Heart right ventricle (tissue), 16 donors: ENCODE measurements around the gene HTR5A. TPM values are rescaled to one million over a fixed set of nuclear protein-coding genes. Genes with fewer than 3 reads are reported as not detected.
"Not testable (repeated sequence)": the region's sequence is repeated elsewhere in the genome, so short reads cannot be mapped to it uniquely, and the experiment has no call there.

Experiments
- ATAC-seq, 8 donors: fragments of 200-7000 bp; cut with Tn5 transposase; one replicate each; pipeline ENCODE4 v1.9.1; 2020; ENCODE audit warnings: mild to moderate bottlenecking in 8 of 8, moderate library complexity in 8 of 8, moderate number of reproducible peaks in 1 of 8
- DNase-seq, 2 donors: peaks; one replicate each; pipeline ENCODE4 v3.0.0-alpha.2; 2020
- H3K27ac ChIP-seq, 10 donors: fragments of 200-600 bp; sonication (generic) in 2 of 10; one replicate each; pipeline versions ENCODE4 v1.5.0 to v1.8.0; 2020 to 2022; ENCODE audit warnings: mild to moderate bottlenecking in 3 of 10
- H3K27me3 ChIP-seq, 7 donors: fragments of 200-600 bp; one replicate each; pipeline ENCODE4 v1.8.0; 2021 to 2022; ENCODE audit warnings: mild to moderate bottlenecking in 2 of 7
- H3K36me3 ChIP-seq, 9 donors: fragments of 200-600 bp; sonication (generic) in 1 of 9; one replicate each; pipeline versions ENCODE4 v1.5.0 to v1.8.0; 2020 to 2022; ENCODE audit warnings: mild to moderate bottlenecking in 2 of 9
- H3K4me1 ChIP-seq, 9 donors: fragments of 200-600 bp; sonication (generic) in 1 of 9; one replicate each; pipeline versions ENCODE4 v1.5.0 to v1.8.0; 2020 to 2022; ENCODE audit warnings: mild to moderate bottlenecking in 4 of 9
- H3K4me3 ChIP-seq, 10 donors: fragments of 200-600 bp; sonication (generic) in 2 of 10; one replicate each; pipeline versions ENCODE4 v1.5.0 to v1.8.0; 2020 to 2022; ENCODE audit warnings: mild to moderate bottlenecking in 7 of 10, moderate library complexity in 2 of 10
- H3K9me3 ChIP-seq, 11 donors: fragments of 200-600 bp in 10 of 11; sonication (generic) in 2 of 11; one replicate each; pipeline versions ENCODE4 v1.5.0 to v1.8.0; 2013 to 2022; ENCODE audit warnings: mild to moderate bottlenecking in 2 of 11, control low read depth in 1 of 11, moderate library complexity in 1 of 11
- WGBS, 2 donors: extraction: QIAGEN DNeasy Blood & Tissue Kit; methylation state at CpG; one replicate each; pipeline ENCODE4 v1.1.7; 2013; ENCODE audit warnings: inconsistent platforms in 1 of 2; 5-methylcytosine and 5-hydroxymethylcytosine counted together
- intact Hi-C, 10 donors: fragments of 100-400 bp; cut with DNase I; formaldehyde crosslinking; loops; one replicate each; pipeline versions ENCODE4 v1.11.1 to v1.14.2; 2022
- polyA plus RNA-seq, 2 donors: library from polyadenylated mRNA; stranded (reverse); fragments of 200-250 nt; gene quantifications; one replicate each; pipeline ENCODE4 v1.2.3, GENCODE V29; 2013
- total RNA-seq, 10 donors: library from RNA; stranded (reverse); fragmentation: NEBNext Ultra II Directional in 3 of 10; extraction: Animal tissue kit (Norgen Biotek cat#: 25700) in 3 of 10; gene quantifications; one replicate each; pipeline versions ENCODE4 v1.2.1 to v1.2.4, GENCODE V29; 2021 to 2023
- TF ChIP-seq, protein P1 (sequence below), 9 donors: fragments of 200-600 bp; sonication (generic) in 2 of 9; IDR thresholded peaks; one replicate each; pipeline versions ENCODE4 v1.5.0 to v1.8.0; 2021 to 2022; ENCODE audit warnings: antibody characterized with exemption in 9 of 9, mild to moderate bottlenecking in 5 of 9, moderate library complexity in 1 of 9
- donor health status: Arrhythmogenic right ventricular cardiomyopathy.
- donor health status: ischemic (EF 13 %, LVEDD 7.1; RV severe dilation, severe dysfunction).
- donor health status: healthy with polysubstance abuse.
- donor health status: DM: no; HTN: yes; CAD: no.
- donor health status: DM: no; HTN: no; CAD: no.
- donor health status: ischemic (EF 25% LVEDD 6.9; RV normal size, moderate dysfunction).
- donor health status: ischemic (EF 25% LVEDD 5.7; RV mildly dilated, moderate dysfunction).
- donor health status: healthy.
- donor health status: DM: yes; HTN: yes; CAD: no.
- donor health status: Ischemic cardiomyopathy.
- donor health status: ischemic (EF 35%, LVEDD 5.7; RV mildly dilated, moderate dysfunction).
- donor health status: nonischemic (EF 11% LVEDD 7.7; RV severe dilation, severe dysfunction).
- donor health status: DM: yes; HTN: yes; CAD: no.
- donor health status: PGD.
- donor health status: ischemic (EF 29% LVEDD 5.4; RV normal size, mild dysfunction).
- donor health status: nonischemic (EF 23%, LVEDD 6.1; RV moderate dilation, normal function).

HTR5A gene
- total and polyA plus RNA-seq, 12 donors: not detected

DNA sequence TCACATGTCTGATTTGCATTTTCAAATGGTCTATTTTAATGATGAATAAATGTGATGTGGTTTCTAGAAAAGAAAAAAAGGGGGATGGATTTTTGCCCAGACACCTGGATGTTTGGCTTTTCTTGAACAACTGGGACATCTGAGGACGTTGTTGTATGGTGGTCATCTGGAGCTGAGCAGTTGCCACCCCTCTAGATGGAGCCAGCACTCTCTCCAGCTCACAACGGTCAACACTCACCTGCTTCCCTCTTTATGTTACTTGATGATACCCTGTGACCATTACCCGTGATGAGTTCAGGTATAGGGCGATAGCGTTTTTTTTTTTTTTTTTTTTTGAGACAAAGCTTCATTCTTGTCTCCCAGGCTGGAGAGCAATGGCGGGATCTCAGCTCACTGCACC is 37.1 kb upstream of the HTR5A start:
- intact Hi-C loops: no loop called here

DNA sequence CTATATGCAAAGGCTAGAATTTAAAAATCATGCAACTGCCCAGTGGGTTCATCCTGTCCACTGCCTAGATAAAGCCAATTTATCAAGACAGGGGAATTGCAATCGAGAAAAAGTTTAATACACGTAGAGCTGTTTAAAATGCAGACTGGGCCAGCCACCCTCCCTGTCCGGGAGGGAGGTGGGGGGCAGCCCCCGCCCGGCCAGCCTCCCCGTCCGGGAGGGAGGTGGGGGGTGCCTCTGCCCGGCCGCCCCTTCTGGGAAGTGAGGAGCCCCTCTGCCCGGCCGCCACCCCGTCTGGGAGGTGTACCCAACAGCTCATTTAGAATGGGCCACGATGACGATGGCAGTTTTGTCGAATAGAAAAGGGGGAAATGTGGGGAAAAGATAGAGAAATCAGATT is 35.6 kb upstream of the HTR5A start:
- H3K4me3 ChIP-seq, H3K36me3 ChIP-seq, H3K4me1 ChIP-seq, intact Hi-C loops, H3K27ac ChIP-seq, DNase-seq, ATAC-seq: not testable (repeated sequence)
- 84 to 92% methylated on average over 15 of the region's 15 CpGs for WGBS, 2 donors
- peaks cover 0 to 30% (median 6%) of the 10 kb centered on the region in 7 donors for H3K27me3 ChIP-seq
- H3K9me3 ChIP-seq: peaks cover 0 to 15% (median 0%) of the 10 kb centered on the region in 11 donors

More for the DNA sequence above, 37.1 kb upstream of the HTR5A start:
- peaks cover 0 to 19% (median 0%) of the 10 kb centered on the region in 7 donors for H3K27me3 ChIP-seq
- H3K4me3 ChIP-seq: no peak overlapping the region
- peaks cover 0 to 17% (median 0%) of the 10 kb centered on the region in 11 donors for H3K9me3 ChIP-seq
- WGBS, 2 donors: 68 to 75% methylated on average over 6 of the region's 6 CpGs
- no peaks in the 10 kb centered on the region for H3K36me3 ChIP-seq
- TF ChIP-seq, protein P1, sequence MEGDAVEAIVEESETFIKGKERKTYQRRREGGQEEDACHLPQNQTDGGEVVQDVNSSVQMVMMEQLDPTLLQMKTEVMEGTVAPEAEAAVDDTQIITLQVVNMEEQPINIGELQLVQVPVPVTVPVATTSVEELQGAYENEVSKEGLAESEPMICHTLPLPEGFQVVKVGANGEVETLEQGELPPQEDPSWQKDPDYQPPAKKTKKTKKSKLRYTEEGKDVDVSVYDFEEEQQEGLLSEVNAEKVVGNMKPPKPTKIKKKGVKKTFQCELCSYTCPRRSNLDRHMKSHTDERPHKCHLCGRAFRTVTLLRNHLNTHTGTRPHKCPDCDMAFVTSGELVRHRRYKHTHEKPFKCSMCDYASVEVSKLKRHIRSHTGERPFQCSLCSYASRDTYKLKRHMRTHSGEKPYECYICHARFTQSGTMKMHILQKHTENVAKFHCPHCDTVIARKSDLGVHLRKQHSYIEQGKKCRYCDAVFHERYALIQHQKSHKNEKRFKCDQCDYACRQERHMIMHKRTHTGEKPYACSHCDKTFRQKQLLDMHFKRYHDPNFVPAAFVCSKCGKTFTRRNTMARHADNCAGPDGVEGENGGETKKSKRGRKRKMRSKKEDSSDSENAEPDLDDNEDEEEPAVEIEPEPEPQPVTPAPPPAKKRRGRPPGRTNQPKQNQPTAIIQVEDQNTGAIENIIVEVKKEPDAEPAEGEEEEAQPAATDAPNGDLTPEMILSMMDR (IDR thresholded peaks at IDR 0.05): no peak
- DNase-seq: no peak
- no peak for ATAC-seq
- no peak overlapping the region for H3K27ac ChIP-seq
- no peaks in the 10 kb centered on the region for H3K4me1 ChIP-seq

DNA sequence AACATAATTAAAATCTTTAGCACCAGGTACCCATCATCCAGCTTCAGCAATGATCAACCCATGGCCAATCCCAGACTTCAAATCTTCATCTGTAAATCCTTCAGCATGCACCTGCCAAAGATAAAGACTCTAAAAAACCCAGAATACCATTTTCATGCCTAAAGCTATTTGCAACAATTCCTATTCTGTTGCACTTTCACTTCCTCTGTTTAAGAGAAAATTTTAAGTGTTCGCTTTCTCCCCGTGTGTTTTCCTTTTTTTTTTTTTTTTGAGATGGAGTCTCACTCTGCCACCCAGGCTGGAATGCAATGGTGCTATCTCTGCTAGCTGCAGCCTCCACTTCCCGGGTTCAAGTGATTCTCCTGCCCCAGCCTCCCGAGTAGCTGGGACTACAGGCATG is 31.8 kb upstream of the HTR5A start:
- TF ChIP-seq, protein P1 (IDR thresholded peaks at IDR 0.05): no peak
- H3K36me3 ChIP-seq: no peaks in the 10 kb centered on the region
- ATAC-seq (no peak), DNase-seq (no peak)
- WGBS, 2 donors: 76 to 80% methylated on average over 4 of the region's 4 CpGs
- peaks cover 0 to 3% (median 0%) of the 10 kb centered on the region in 11 donors for H3K9me3 ChIP-seq
- H3K27ac ChIP-seq: no peak overlapping the region
- no peaks in the 10 kb centered on the region for H3K4me1 ChIP-seq
- no peak overlapping the region for H3K4me3 ChIP-seq
- peaks cover 0 to 35% (median 25%) of the 10 kb centered on the region in 7 donors for H3K27me3 ChIP-seq
- intact Hi-C loops: no loop called here

DNA sequence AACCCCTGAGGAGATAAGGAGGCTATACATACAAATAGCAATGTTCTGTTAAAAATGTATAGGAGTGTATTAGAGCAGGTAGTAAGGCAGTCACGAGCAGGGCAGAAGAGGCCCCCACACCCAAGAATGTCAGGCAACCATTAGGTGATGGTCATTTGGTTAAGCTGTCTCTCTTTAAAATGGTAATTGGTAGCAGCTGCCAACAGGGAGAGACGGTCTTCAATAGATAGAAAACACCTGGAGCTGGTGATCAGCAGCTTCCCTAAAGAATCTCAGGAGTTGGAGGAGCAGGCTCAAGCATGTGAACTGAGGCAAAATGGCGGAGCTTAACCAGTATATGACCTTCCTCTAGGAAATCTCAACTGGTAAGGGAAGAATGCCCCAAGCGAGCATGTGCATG is 26.4 kb upstream of the HTR5A start:
- DNase-seq (no peak), ATAC-seq (no peak)
- Histone ChIP-seq H3K27me3 (peaks cover 0 to 36% (median 18%) of the 10 kb centered on the region in 7 donors), H3K4me3 (no peak overlapping the region), H3K36me3 (no peaks in the 10 kb centered on the region), H3K4me1 (no peaks in the 10 kb centered on the region), H3K9me3 (no peaks in the 10 kb centered on the region), H3K27ac (no peak overlapping the region)
- TF ChIP-seq, protein P1 (IDR thresholded peaks at IDR 0.05): no peak
- intact Hi-C loops: no loop called here
- WGBS, 2 donors: 56 to 58% methylated on average over 4 of the region's 4 CpGs

DNA sequence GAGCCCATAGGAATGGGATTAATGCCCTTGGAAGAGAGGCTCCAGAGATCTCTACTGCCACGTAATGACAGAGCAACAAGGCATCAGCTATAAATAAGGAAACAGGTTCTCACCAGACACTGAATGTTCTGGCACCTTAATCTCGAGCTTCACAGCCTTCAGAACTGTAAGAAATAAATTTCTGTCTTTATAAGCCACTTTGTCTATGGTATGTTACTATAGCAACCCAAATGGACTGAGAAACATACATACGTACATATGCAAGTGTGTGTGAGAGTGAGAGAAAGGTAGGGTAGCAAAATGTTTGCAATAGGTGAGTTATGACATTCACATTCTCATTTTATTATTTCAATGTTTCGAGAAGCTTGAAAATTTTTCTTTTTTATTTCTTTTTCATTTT is 22.1 kb upstream of the HTR5A start:
- no peak for DNase-seq
- Histone ChIP-seq H3K9me3 (no peaks in the 10 kb centered on the region), H3K27ac (no peak overlapping the region), H3K4me3 (no peak overlapping the region), H3K36me3 (no peaks in the 10 kb centered on the region), H3K4me1 (no peaks in the 10 kb centered on the region), H3K27me3 (peaks cover 0 to 22% (median 2%) of the 10 kb centered on the region in 7 donors)
- ATAC-seq: no peak
- TF ChIP-seq, protein P1 (IDR thresholded peaks at IDR 0.05): no peak
- WGBS, 2 donors: 61 to 62% methylated on average over 4 of the region's 4 CpGs
- intact Hi-C loops: no loop called here
